SHP77 treated with DMSO at 0.1 percent for 48 hours (cell line): ENCODE results near the gene GGT1.
"Not testable (repeated sequence)": the region's sequence is repeated elsewhere in the genome, so short reads cannot be mapped to it uniquely, and the experiment has no call there.

Experiments
- DNase-seq: peaks from one replicate; lab custom pipeline; 2025; lab: John Stamatoyannopoulos, UW

GGT1 gene

DNA sequence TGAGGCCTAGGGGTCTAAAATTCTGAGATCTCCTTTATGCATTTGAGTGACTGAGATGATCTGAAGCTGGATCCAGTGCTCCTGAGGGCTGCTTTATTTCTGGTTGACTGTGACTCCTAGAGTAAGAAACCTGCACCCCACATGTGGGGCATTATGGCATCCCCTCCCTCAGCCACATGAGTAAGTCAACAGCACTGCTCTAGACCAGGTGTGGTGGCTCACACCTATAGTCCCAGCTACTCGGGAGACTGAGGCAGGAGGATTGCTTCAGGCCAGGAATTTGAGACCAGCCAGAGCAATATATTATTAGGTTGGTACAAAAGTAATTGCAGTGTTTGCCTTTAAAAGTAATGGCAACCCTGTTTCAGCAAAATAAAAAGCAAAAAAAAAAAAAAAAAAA lies 39.3 kb downstream of the GGT1 start:
- not testable (repeated sequence) for DNase-seq

DNA sequence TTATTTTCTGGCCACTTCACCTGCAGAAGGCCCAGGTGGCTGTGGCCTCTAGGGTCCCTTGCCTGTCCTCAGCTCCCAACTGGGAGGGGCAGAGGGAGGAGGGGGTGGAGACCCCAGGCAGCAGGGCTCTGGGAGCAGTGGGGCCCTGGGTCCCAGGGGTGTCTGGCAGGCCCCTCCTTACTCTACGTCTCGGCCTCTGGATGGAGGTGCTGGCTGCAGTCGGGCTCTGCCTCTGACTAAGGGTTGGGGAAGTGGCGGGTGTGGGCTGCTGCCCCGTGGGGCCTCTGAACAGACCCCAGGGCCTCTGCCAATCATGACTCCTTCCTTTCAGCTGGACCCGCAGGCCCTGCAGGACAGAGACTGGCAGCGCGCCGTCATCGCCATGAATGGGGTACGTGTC lies 41.4 kb downstream of the GGT1 start:
- not testable (repeated sequence) for DNase-seq

DNA sequence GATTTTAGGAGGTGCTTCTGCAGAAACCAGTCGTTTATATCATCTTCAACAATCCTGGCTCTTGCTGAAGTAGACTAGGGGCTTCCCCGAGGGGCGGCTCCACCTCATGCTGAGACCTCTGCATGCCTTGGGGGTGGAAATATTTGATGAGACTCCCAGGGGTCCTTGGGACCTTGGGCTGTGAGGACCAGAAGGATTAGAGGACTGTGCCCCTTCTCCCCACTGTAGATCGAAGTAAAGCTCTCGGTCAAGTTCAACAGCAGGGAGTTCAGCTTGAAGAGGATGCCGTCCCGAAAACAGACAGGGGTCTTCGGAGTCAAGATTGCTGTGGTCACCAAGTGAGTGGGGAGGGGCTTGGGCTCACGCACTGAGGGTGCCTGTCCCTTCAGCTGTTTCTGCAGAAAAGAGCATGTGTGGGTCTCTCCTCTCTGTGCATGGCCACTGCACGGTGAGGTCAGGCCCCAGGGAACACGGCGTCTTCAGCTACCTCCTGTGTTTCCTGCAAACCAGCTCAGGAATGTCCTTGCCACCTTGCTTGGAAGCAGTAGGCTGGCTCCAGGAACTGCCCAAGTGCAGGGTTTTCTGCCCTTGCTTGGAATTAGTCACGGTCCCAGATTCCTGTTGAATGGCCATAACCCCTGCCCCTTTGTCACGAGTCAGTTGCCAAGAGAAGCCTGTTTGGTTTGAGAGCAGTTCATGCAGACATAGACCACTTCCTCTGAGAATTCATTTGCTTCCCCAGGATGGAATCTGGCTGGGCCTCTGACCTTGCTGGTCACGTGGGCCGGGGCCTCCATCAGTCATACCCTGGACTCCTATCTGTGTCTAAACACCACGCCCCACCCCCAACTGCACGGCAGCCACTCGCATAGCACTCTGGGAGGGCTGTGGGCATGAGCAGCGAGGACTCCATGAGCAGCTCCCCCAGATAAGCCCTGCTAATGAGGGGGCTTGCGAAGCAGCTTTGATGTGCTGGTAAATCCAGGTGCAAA lies 42.7 kb downstream of the GGT1 start:
- DNase-seq, result not testable (repeated sequence)

DNA sequence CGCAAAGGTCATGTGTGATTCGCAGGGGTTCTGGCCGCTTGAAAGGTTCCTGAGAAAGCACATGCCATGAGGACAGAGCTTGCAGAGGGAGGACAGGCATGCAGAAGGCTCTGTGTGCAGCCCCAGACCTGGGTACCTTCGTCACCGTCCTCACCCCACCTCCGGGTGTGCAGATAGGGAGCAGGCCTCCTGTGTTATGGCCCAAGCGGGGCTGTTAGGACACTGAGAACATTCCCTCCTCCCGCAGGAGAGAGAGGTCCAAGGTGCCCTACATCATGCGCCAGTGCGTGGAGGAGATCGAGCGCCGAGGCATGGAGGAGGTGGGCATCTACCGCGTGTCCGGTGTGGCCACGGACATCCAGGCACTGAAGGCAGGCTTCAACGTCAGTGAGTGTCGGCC lies 43.8 kb downstream of the GGT1 start:
- not testable (repeated sequence) for DNase-seq

DNA sequence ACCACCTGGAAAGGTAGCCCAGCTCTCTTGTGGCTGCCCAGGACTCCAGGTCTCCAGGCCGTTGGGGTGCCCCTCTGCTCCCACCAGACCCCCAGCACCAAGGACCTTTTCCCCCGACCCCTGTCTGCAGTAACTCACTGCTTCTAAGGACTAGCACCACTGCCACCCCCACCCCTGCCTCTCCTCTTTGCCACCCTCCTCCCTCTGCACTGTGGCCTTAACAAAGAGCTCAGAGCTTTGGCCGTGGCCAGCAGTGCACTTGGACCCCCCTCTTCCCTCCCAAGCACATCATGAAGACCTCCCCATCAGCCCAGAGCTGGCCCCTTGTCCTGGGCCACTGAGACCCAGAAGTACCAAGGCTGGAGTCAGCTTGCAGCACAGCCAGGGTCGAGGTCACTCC lies 46.4 kb downstream of the GGT1 start:
- not testable (repeated sequence) for DNase-seq

DNA sequence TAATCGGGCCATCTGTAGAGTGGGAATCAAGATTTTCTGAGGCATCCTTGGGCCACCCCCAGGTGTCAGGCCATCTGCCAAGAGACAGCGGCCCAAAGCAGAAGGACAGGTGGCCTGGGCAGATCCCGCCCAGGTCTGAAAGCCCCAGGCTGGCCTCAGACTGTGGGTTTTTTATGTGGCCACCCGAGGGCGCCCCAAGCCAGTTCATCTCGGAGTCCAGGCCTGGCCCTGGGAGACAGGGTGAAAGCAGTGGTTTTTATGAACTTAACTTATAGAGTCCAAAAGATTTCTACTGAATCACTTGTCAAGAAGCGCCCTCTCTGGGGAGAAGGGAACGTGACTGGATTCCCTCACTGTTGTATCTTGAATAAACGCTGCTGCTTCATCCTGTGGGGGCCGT lies 47.9 kb downstream of the GGT1 start:
- DNase-seq, result not testable (repeated sequence)

DNA sequence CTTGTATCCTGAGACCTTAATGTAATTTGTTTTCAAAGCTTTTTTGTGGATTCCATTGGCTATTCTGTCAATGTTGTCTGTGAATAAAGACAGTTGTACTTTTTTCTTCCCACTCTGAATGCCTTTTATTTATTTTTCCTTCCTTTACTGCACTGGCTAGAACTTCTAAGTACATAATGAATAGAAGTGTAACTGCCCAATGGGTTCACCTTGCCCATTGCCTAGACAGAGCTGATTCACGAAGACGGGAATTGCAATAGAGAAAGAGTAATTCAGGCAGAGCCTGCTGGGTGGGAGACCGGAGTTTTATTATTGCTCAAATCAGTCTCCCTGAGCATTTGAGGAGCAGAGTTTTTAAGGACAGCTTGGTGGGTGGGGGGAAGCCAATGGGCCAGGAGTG lies 62.4 kb downstream of the GGT1 start:
- not testable (repeated sequence) for DNase-seq

DNA sequence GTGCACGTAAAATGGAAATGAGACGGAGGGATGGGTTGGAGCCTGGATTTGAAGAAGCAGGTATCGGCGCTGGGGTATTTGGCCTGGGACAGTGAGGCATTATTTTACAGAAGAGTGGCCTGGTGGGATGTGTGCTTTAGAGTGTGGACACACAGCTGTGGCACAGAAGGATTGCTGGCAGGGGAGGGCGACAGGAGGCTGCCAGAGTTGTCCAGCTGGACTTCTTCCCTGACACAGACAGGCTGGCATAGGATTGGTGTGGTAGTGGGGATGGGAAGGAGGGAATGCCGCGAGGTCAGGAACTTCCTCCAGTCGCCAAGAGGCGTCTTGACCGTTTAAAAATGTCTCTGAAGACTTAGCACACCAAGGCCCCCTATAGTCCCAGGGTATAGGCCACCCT lies 64.9 kb downstream of the GGT1 start:
- not testable (repeated sequence) for DNase-seq

DNA sequence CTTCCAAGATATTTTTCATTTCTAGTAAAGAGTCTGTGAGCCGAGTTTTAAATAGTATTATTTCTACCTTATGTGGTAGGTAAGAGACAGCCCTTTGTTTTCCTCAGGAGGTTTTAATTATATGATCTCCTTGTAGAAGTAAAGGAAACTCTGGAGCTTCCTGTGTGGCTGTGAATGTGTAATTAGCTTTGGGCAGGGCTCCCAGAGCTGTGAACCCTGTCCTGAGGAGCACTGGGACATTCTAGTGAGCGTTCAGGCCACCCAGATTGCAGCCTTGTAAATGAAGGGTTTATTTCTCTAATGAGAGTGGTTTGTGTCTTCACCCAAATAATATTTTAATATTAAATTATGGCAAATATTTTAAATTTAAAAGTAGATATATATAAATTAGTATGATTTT lies 69.5 kb downstream of the GGT1 start:
- DNase-seq, result not testable (repeated sequence)
